Hippocampal formation (tissue), 2 donors: ENCODE measurements around the gene PLXND1.
"Not testable (repeated sequence)": the region's sequence is repeated elsewhere in the genome, so short reads cannot be mapped to it uniquely, and the experiment has no call there.

Experiments used
- DNase-seq, 2 donors: peaks; one replicate each; lab custom pipeline; 2025; lab: John Stamatoyannopoulos, UW

PLXND1 gene

DNA sequence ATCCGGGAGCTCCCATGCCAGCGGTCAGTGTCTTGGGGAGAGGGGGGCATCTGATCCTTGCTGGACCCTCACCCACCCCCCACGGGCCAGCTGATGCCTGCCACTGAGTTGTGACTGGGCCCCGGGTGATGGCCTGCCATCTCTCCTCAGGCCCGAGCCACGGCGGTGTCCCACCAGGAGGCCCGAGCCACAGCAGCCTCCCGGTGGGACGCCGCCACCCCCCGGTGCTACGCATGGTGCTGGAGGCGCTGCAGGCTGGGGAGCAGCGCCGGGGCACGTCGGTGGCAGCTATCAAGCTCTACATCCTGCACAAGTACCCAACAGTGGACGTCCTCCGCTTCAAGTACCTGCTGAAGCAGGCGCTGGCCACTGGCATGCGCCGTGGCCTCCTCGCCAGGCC, 59.2 kb downstream of the PLXND1 start:
- no peak for DNase-seq

DNA sequence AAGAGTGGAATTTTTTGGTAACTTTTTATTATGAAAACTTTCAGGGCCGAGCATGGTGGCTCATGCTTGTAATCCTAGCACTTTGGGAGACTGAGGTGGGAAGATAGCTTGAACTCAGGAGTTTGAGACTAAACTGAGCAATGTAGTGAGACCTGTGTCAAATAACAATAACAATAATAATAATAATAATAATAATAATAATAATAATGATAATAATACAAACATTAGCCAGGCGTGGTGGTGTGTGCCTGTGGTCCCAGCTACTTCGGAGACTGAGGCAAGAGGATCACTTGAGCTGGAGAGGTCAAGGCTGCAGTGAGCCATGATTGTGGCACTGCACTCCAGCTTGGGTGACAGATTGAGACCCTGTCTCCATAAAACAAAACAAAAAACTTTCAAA, 60.5 kb downstream of the PLXND1 start:
- not testable (repeated sequence) for DNase-seq

DNA sequence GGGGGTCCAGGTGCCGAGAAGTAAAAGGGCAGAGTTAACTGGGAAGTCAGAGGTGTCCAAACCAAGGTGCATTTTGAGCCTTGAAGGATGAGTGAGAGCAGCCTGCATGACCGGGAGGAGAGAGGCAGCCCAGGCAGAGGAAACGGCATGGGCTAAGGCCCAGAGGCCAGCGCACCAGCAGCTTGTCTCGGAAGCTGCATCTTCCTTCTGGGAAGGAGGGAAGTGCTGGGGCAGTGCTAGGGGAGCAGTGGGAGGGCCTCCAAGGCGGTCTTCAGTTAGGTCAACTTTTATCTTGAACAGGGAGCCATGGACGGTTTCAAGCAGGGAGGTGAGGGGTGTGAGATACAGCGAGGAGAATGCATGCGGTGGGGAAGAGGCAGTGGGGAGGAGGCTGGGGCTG, 62.5 kb downstream of the PLXND1 start:
- DNase-seq = no peak

DNA sequence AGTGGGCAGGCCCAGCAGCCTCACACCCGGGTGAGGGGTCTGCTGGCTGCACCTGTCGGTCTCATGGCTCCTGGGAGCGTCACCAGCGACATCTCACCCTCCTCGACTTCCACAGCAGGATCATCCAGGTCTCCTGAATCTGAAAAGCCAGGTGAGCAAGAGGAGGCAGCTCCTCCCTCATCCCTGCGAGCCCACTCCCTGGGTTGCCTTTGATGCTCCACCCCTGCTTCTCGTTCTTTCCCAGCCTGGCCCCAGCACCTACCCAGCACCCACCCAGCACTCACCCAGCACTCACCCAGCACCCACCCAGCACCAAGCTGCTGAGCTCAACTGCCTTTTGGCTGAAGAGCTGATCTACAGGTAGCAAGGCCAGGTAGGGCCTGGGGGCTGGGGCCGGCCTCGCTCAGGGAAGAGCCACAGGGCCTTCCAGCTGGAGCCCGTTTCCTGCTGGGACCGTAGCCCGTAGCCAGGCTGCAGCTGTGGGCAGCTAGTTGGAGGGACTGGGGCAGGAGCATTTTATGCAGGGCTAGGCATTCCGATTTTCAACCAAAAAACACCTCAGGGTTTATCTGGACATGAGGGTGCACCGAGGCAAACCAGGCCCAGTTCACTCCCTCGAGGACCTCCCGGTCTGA, 63.2 kb downstream of the PLXND1 start, which contains the start of gene H1-8:
Gene H1-8, plus strand, starts transcription at position 20 of the 635 bp plus-strand sequence. Its CDS starts 44 bp downstream, at position 64.
- no peak for DNase-seq

DNA sequence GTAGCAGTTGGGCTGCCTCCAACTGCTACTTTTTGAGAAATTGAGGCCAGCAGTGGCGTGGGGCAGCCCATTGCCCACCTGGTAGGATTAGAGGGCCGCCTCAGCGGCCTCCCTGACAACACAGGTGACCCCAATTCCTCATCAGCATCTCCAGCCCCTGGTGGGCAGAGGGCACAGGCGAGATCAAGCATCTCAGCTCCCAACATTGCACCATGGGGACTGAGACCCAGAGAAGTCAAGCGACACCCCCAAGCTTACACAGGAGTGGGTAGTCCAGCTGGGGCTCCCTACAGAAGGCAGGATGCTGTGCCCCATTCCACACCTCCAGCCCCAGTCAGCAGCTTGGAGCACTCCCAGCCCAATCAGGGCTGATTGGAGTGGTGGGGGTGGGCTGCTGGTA, 63.7 kb downstream of the PLXND1 start:
- no peak for DNase-seq

DNA sequence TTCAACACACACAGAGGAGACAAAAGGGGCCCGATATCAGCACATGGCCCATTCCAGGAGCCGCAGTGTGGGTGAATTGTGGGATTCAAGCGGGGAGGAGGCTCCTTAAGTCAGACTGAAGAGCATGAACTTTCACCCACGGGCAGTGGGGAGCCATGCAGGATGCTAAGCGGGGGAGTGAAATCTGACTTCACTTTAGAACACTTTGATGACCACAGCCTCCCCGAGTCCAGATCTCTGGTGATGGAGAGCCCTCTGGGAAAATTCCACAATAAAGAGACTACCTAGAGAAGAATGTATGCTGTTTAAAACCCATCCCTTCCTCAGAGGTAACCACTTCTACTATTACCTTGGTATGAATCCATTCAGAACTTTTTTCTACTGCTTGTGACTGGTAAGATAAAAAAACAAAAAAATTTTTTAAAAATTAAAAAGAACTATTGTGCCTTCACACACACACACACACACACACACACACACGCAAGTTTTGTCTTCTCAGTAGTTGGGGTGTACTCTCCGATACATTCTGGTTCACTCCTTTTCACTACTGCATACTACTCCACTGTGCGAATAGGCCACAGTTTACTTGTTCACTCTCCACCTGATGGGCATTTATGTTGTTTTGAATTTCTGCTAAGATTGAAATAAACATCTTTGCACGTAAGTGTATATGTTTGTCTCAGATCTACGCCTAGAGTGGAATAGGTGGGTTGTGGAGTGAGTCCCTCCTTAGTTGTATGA, 65.5 kb downstream of the PLXND1 start:
- DNase-seq = no peak

DNA sequence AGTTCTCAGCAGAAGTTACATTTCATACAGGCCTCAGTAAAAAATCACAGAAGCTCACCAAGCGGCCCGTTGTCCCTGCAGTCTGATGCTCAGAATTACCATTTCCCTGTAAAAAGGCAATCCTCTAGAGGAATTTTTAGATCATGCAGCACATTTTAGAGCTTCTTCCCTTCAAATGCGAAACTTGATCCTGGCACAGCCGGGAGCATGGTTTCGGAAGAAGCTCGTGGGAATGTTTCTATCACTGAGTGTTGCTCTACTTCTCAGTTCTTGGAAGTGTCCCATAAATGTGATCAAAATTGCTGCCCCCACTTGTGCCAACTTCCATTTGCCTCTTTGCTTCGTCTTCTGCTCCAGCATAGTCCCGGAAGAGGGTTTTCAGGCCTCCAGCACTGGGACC, 67.3 kb downstream of the PLXND1 start:
- DNase-seq = no peak

DNA sequence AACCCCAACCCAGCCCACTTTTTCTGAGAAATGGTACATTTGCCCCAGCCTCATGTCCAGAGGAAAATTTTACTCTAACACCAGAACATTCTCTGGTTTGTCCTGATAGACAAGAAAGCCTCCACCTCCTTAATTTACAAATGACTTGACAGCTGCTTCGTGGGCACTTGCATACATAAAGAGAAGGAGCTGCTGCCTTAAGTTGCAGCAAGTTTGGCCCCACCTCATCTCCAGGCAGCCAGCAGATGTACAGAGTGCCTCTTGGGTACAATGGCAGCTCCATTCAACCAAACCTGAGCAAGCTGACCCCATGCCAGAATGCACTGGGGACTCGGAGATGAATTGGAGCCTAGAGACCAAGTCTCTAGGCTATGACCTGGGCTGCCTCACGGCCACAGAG, 69.7 kb downstream of the PLXND1 start:
- DNase-seq = no peak

DNA sequence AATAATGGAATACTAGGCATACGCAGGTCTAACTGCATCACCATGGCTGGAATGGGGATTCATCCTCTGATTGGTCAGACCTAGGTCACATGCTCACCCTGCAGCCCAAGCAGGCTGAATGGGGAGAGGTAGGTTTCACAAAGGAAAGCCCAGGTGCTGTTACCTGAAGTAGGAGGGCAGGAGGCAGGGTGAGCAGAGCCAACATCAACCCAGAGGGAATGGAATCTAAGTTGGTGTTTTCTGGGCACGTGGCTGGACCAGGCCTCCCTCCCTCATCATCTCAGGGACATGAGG, 70.2 kb downstream of the PLXND1 start:
- no peak for DNase-seq

DNA sequence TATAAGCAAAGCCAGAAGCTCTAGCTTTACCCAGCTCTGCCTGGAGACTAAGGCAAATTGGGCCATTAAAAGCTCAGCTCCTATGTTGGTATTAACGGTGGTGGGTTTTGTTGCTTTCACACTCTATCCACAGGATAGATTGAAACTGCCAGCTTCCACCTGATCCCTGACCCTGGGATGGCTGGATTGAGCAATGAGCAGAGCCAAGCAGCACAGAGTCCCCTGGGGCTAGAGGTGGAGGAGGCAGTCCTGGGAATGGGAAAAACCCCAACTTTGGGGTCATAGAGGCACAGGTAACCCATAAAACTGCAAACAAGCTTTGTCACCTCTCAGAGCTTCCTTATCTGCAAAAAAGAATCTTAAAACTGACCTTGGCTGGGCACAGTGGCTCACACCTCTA, 71.4 kb downstream of the PLXND1 start:
- DNase-seq = no peak

DNA sequence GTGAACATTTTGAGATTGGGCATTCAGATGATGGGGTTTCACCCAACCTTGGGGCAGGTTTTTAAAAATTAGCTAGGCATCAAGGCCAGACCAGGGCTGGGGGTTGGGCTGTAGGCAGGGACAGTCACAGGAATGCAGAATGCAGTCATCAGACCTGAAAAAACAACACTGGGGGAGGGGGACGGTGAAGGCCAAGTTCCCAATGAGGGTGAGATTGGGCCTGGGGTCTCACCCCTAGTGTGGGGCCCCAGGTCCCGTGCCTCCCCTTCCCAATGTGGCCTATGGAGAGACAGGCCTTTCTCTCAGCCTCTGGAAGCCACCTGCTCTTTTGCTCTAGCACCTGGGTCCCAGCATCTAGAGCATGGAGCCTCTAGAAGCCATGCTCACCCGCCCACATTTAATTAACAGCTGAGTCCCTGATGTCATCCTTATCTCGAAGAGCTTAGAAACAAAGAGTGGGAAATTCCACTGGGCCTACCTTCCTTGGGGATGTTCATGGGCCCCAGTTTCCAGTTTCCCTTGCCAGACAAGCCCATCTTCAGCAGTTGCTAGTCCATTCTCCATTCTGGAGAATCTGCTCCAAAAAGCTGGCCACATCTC, 71.9 kb downstream of the PLXND1 start:
- no peak for DNase-seq

DNA sequence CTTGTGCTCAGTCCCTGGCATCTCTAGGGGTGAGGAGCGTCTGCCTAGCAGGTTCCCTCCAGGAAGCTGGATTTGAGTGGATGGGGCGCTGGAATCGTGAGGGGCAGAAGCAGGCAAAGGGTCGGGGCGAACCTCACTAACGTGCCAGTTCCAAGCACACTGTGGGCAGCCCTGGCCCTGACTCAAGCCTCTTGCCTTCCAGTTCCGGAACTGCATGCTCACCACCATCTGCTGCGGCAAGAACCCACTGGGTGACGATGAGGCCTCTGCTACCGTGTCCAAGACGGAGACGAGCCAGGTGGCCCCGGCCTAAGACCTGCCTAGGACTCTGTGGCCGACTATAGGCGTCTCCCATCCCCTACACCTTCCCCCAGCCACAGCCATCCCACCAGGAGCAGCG, 73.1 kb downstream of the PLXND1 start:
- no peak for DNase-seq

DNA sequence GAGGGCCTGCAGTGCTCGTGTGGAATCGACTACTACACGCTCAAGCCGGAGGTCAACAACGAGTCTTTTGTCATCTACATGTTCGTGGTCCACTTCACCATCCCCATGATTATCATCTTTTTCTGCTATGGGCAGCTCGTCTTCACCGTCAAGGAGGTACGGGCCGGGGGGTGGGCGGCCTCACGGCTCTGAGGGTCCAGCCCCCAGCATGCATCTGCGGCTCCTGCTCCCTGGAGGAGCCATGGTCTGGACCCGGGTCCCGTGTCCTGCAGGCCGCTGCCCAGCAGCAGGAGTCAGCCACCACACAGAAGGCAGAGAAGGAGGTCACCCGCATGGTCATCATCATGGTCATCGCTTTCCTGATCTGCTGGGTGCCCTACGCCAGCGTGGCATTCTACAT, 74.2 kb downstream of the PLXND1 start:
- no peak for DNase-seq

DNA sequence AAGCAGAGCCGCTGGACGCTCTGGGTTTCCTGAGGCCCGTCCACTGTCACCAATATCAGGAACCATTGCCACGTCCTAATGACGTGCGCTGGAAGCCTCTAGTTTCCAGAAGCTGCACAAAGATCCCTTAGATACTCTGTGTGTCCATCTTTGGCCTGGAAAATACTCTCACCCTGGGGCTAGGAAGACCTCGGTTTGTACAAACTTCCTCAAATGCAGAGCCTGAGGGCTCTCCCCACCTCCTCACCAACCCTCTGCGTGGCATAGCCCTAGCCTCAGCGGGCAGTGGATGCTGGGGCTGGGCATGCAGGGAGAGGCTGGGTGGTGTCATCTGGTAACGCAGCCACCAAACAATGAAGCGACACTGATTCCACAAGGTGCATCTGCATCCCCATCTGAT, 74.8 kb downstream of the PLXND1 start:
- no peak for DNase-seq

DNA sequence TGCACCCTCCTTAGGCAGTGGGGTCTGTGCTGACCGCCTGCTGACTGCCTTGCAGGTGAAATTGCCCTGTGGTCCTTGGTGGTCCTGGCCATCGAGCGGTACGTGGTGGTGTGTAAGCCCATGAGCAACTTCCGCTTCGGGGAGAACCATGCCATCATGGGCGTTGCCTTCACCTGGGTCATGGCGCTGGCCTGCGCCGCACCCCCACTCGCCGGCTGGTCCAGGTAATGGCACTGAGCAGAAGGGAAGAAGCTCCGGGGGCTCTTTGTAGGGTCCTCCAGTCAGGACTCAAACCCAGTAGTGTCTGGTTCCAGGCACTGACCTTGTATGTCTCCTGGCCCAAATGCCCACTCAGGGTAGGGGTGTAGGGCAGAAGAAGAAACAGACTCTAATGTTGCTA, 75.7 kb downstream of the PLXND1 start:
- DNase-seq = no peak

DNA sequence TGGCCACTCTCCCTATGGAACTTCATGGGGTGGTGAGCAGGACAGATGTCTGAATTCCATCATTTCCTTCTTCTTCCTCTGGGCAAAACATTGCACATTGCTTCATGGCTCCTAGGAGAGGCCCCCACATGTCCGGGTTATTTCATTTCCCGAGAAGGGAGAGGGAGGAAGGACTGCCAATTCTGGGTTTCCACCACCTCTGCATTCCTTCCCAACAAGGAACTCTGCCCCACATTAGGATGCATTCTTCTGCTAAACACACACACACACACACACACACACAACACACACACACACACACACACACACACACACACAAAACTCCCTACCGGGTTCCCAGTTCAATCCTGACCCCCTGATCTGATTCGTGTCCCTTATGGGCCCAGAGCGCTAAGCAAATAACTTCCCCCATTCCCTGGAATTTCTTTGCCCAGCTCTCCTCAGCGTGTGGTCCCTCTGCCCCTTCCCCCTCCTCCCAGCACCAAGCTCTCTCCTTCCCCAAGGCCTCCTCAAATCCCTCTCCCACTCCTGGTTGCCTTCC, 76.2 kb downstream of the PLXND1 start:
- no peak for DNase-seq

DNA sequence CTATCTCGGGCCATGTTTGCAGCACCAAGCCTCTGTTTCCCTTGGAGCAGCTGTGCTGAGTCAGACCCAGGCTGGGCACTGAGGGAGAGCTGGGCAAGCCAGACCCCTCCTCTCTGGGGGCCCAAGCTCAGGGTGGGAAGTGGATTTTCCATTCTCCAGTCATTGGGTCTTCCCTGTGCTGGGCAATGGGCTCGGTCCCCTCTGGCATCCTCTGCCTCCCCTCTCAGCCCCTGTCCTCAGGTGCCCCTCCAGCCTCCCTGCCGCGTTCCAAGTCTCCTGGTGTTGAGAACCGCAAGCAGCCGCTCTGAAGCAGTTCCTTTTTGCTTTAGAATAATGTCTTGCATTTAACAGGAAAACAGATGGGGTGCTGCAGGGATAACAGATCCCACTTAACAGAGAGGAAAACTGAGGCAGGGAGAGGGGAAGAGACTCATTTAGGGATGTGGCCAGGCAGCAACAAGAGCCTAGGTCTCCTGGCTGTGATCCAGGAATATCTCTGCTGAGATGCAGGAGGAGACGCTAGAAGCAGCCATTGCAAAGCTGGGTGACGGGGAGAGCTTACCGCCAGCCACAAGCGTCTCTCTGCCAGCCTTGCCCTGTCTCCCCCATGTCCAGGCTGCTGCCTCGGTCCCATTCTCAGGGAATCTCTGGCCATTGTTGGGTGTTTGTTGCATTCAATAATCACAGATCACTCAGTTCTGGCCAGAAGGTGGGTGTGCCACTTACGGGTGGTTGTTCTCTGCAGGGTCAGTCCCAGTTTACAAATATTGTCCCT, 76.9 kb downstream of the PLXND1 start:
- no peak for DNase-seq

DNA sequence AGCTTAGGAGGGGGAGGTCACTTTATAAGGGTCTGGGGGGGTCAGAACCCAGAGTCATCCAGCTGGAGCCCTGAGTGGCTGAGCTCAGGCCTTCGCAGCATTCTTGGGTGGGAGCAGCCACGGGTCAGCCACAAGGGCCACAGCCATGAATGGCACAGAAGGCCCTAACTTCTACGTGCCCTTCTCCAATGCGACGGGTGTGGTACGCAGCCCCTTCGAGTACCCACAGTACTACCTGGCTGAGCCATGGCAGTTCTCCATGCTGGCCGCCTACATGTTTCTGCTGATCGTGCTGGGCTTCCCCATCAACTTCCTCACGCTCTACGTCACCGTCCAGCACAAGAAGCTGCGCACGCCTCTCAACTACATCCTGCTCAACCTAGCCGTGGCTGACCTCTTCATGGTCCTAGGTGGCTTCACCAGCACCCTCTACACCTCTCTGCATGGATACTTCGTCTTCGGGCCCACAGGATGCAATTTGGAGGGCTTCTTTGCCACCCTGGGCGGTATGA, 77.8 kb downstream of the PLXND1 start, which contains the start of gene RHO:
Gene RHO, plus strand, starts transcription at position 51 of the 512 bp plus-strand sequence. Its CDS starts 95 bp downstream, at position 146.
- no peak for DNase-seq

DNA sequence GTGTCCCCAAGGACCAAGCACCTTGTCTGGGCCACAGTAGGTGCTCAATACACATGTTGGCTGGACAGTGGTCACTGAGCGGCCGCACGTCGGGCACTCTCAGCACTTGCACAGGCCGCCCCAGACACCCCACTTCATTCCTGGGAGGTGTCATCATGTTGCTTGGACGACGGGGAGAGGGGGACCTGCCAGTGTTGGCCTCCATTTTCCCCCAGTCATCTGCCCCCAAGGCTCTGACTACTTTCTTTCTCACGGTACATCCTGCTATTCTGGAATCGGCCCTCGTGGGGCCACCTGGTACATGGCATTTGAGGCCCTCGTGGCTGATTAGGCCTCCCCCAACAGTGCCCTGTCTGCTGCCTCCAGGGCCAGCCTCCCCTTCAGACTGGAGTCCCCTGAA, 79.2 kb downstream of the PLXND1 start:
- DNase-seq = no peak

DNA sequence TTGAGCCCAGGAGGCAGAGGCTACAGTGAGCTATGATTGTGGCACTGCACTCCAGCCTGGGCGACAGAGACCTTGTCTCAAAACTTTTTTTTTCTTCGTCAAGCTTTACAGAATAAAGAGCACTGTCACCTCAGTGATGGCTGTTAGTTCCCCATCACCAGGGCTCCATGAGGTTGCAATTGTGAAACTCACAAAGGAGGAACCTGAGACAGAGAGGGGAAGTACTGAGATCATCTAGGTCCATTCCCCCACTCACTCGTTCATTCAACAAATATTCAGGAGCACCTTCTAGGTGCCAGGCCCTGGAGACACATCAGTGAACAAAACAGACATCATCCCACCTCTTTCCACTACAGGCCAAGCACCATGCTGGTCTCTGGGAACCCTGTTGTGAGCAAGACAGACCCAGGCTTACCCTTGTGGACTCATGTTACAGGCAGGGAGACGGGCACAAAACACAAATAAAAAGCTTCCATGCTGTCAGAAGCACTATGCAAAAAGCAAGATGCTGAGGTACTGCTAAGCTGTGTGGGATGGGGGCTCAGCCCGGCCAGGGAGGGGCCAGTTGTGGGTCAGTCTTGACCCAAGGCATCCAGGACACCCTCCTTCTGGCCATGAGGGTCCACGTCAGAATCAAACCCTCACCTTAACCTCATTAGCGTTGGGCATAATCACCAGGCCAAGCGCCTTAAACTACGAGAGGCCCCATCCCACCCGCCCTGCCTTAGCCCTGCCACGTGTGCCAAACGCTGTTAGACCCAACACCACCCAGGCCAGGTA, 80.2 kb downstream of the PLXND1 start:
- no peak for DNase-seq

DNA sequence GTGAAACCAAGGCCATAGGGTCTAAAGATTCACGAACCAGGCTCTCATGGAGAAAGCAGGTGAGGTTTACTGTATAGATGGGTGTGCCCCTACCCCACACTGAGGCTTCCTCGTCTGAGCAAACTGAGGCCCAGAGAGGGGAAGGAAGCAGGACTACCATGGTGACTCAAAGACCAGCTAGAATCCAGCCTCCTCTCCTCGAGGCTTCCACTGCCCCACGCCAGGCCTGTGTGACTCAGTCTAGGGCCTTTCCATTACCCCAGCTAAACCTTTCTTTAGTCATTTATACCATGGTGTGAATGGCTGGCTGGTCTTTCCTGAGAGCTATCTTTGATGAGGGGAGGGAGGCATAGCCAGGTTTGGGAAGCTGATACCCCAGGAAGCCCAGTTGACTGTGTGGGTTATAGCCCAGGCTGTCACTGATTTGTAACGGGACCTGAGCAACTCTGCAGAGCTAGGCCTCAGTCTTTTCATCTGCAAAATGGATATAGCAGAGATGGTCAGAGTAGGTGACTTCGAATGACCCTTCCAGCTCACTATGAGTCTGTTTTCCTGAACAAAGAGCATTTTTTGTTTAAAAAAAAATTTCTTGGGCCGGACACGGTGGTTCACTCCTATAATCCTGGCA, 81.0 kb downstream of the PLXND1 start:
- no peak for DNase-seq
